ENCODE results near the gene ARHGEF33. TPM values are rescaled to one million over a fixed set of nuclear protein-coding genes. Genes with fewer than 3 reads are reported as not detected.

The ARHGEF33 gene
- polyA plus RNA-seq, 1 donor from 2014 or later = 1.5 TPM

GRCh38 chr2:38900726-38901125, 11.1 kb downstream of the ARHGEF33 start:
- Histone ChIP-seq H3K9ac (ENCODE audit: low read length) (no peak overlapping the region), H3K27me3 (ENCODE audit: insufficient read depth, low read depth, low read length) (no peaks in the 10 kb centered on the region), H3K27ac (ENCODE audit: low read length) (no peak overlapping the region), H3K36me3 (ENCODE audit: insufficient read depth, low read length) (no peaks in the 10 kb centered on the region), H3K4me2 (ENCODE audit: low read length) (no peak overlapping the region), H4K20me1 (ENCODE audit: insufficient read depth) (no peaks in the 10 kb centered on the region), H3K9me2 (ENCODE audit: insufficient read depth, low read length) (no peaks in the 10 kb centered on the region), H2AFZ (ENCODE audit: low read depth, low read length) (no peak overlapping the region), H3K4me3 (ENCODE audit: low read length) (no peak overlapping the region), H3K9me3 (ENCODE audit: low read length) (no peaks in the 10 kb centered on the region), H3F3A (ENCODE audit: insufficient read depth, low read length, poor library complexity, severe bottlenecking) (no peaks in the 10 kb centered on the region), H3K79me2 (replicated peaks; ENCODE audit: insufficient read depth, low read length) (no peaks in the 10 kb centered on the region)
- TF ChIP-seq RAD21 (conservative IDR thresholded peaks at IDR 0.05) (no peak), EP300 (conservative IDR thresholded peaks at IDR 0.05; ENCODE audit: poor library complexity, severe bottlenecking) (no peak), SMC3 (conservative IDR thresholded peaks at IDR 0.05; ENCODE audit: poor library complexity) (no peak), MXI1 (conservative IDR thresholded peaks at IDR 0.05; ENCODE audit: poor library complexity, severe bottlenecking) (no peak), POLR2AphosphoS5 (IDR thresholded peaks at IDR 0.05) (no peak), EZH2 (IDR thresholded peaks at IDR 0.05; ENCODE audit: borderline replicate concordance, insufficient read depth, low read length, poor library complexity, severe bottlenecking) (no peak), CTCF (IDR thresholded peaks at IDR 0.05; ENCODE audit: poor library complexity, severe bottlenecking) (no peak), TAF1 (IDR thresholded peaks at IDR 0.05; ENCODE audit: low read depth) (no peak), REST (IDR thresholded peaks at IDR 0.05; ENCODE audit: borderline replicate concordance) (no peak)

GRCh38 chr2:38905251-38905650, 15.6 kb downstream of the ARHGEF33 start:
- no peak overlapping the region for H2AFZ ChIP-seq (ENCODE audit: low read depth, low read length)
- H3K9me3 ChIP-seq (ENCODE audit: low read length) = no peaks in the 10 kb centered on the region
- no peaks in the 10 kb centered on the region for H3K79me2 ChIP-seq (replicated peaks; ENCODE audit: insufficient read depth, low read length)
- H4K20me1 ChIP-seq (ENCODE audit: insufficient read depth) = no peaks in the 10 kb centered on the region
- no peak overlapping the region for H3K4me3 ChIP-seq (ENCODE audit: low read length)
- H3K27me3 ChIP-seq (ENCODE audit: insufficient read depth, low read depth, low read length) = no peaks in the 10 kb centered on the region
- TF ChIP-seq SMC3 (conservative IDR thresholded peaks at IDR 0.05; ENCODE audit: poor library complexity) = no peak
- H3K9me2 ChIP-seq (ENCODE audit: insufficient read depth, low read length) = no peaks in the 10 kb centered on the region
- H3K9ac ChIP-seq (ENCODE audit: low read length) = no peak overlapping the region
- no peak overlapping the region for H3K4me2 ChIP-seq (ENCODE audit: low read length)
- H3F3A ChIP-seq (ENCODE audit: insufficient read depth, low read length, poor library complexity, severe bottlenecking) = no peaks in the 10 kb centered on the region
- no peaks in the 10 kb centered on the region for H3K36me3 ChIP-seq (ENCODE audit: insufficient read depth, low read length)
- H3K27ac ChIP-seq (ENCODE audit: low read length) = no peak overlapping the region

- no peaks in the 10 kb centered on the region for H3K36me3 ChIP-seq (ENCODE audit: insufficient read depth, low read length)
- H3K4me3 ChIP-seq (ENCODE audit: low read length) = no peak overlapping the region
- H2AFZ ChIP-seq (ENCODE audit: low read depth, low read length) = no peak overlapping the region
- no peak overlapping the region for H3K9ac ChIP-seq (ENCODE audit: low read length)
- H4K20me1 ChIP-seq (ENCODE audit: insufficient read depth) = no peaks in the 10 kb centered on the region
- H3K27ac ChIP-seq (ENCODE audit: low read length) = no peak overlapping the region
- H3K79me2 ChIP-seq (replicated peaks; ENCODE audit: insufficient read depth, low read length) = no peaks in the 10 kb centered on the region
- TF ChIP-seq REST (IDR thresholded peaks at IDR 0.05; ENCODE audit: borderline replicate concordance) (no peak), POLR2AphosphoS5 (IDR thresholded peaks at IDR 0.05) (no peak), RAD21 (conservative IDR thresholded peaks at IDR 0.05) (no peak), SMC3 (conservative IDR thresholded peaks at IDR 0.05; ENCODE audit: poor library complexity) (no peak), CTCF (IDR thresholded peaks at IDR 0.05; ENCODE audit: poor library complexity, severe bottlenecking) (no peak), EP300 (conservative IDR thresholded peaks at IDR 0.05; ENCODE audit: poor library complexity, severe bottlenecking) (no peak), TAF1 (IDR thresholded peaks at IDR 0.05; ENCODE audit: low read depth) (no peak), EZH2 (IDR thresholded peaks at IDR 0.05; ENCODE audit: borderline replicate concordance, insufficient read depth, low read length, poor library complexity, severe bottlenecking) (no peak), MXI1 (conservative IDR thresholded peaks at IDR 0.05; ENCODE audit: poor library complexity, severe bottlenecking) (no peak)
- no peaks in the 10 kb centered on the region for H3K27me3 ChIP-seq (ENCODE audit: insufficient read depth, low read depth, low read length)
- H3F3A ChIP-seq (ENCODE audit: insufficient read depth, low read length, poor library complexity, severe bottlenecking) = no peaks in the 10 kb centered on the region
- no peak overlapping the region for H3K4me2 ChIP-seq (ENCODE audit: low read length)
- H3K9me2 ChIP-seq (ENCODE audit: insufficient read depth, low read length) = no peaks in the 10 kb centered on the region
- no peaks in the 10 kb centered on the region for H3K9me3 ChIP-seq (ENCODE audit: low read length)
Measured at GRCh38 chr2:38907242-38907641, 17.6 kb downstream of the ARHGEF33 start.
